Measurements from ENCODE around the gene SPACA7.
"Not testable (repeated sequence)": the region's sequence is repeated elsewhere in the genome, so short reads cannot be mapped to it uniquely, and the experiment has no call there.

The SPACA7 gene

GRCh38 chr13:112350300-112350699 is 25.9 kb upstream of the SPACA7 start:
- DNase-seq (ENCODE audit: low read depth) = no peak

DNA sequence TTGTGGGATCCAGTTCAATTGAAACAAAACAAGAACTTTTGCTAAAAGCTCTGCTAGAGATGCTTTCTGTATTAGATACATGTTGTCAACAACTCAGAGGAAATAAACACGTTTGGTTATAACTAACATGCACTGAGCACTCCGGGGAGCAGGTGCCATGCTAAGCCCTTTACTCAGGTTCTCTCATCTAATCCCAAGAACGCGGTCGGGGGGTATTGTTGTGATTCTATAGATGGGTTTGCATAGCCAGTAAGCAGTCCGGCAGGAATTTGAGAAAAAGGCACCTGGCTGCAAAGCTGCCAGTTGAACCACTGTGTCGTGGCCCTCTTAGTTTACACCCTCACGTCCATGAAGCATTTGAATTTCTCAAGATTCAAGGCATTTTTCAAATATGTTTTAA is 24.3 kb upstream of the SPACA7 start:
- DNase-seq (ENCODE audit: low read depth) = no peak

- no peak for DNase-seq (ENCODE audit: low read depth)
Observed at GRCh38 chr13:112353856-112354255, 22.3 kb upstream of the SPACA7 start.

DNA sequence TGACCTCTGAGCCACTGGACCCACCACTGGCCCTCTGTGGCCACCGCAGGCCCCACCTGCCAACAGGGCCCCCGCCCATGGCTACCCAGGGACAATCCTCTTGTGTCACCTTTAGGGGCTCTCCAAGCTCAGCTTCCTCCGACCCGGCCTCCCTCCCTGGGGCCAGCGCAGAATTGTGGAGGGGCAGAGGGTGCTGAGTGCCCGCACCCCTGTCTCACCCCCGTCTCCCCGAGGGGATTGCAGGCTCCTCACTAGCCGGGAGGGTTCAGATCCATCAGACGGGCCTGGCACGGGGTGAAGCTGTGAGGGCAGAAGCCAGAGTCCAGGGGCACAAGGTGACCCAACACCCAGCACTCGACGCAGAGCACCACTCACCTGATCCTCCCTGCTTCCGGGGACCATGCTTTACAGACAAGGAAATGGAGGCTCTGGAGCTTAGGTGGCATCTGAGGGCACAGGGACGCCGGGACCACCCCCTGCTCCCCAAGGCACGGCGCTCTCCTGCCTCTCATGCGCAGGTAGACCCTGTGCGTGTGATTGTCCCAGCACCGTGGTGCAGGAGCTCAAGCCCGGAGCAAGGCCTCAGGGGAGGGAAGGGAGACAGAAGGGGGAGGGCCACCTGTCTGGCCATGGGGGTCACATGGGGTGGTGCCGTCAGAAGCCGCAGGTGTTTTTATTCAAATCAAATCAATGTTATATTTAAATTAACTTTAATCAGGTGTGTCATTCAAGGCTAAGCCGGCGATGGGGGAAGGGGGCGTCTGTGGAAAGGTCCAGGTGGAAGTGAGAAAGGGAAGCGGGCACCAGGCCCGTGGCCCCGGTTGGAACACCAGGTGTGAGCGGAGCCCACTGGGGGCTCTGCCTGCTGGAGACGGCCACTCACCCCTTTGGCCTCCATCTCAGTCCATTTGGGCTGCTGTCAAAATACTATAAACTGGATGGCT is 21.6 kb upstream of the SPACA7 start:
- no peak for DNase-seq (ENCODE audit: low read depth)

DNA sequence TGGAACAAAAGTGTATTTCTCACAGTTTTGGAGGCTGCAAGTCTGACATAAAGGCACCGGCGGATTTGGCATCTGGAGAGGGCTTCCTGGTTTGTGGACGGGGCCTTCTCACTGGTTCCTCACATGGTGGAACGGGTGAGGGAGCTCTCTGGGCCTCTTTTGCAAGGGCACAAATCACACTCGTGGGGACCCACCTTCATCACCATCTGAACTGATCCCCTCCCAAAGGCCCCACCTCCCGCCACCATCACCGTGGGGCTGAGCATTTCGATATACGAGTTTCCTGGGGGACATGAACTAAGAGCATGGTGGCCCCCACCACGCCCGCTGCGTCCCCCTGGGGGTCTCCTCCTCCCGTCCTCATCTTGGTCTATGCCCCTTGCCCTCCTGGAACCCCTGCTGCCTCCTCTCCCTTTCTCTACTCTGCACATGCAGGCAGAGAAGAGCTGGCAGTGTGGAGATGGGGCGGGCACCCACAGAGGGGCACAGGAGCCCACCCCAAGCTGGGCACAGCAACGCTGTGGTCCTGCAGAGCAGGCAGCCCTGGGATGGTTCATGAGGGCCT is 20.8 kb upstream of the SPACA7 start:
- no peak for DNase-seq (ENCODE audit: low read depth)

DNA sequence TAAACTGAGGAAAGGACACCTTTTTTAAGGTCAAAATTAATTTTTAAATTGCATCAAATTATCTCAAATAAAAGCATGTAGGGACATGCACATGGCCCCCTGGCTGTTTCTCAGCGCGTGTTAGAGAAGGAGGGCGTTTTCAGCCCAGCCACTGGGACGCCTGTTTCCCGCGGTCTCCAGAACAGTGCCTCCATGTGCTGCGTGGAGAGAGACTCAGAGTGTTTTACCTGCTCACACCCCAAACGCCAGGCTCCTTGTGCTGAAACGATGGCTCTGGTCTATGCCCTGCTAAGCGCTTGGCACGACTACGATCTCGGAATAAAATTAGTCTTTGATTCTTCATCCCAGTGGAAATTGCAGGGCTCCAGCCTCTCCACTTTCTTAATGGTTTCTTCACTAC is 20.0 kb upstream of the SPACA7 start:
- no peak for DNase-seq (ENCODE audit: low read depth)

- no peak for DNase-seq (ENCODE audit: low read depth)
Observed at GRCh38 chr13:112358156-112358555, 18.0 kb upstream of the SPACA7 start.

GRCh38 chr13:112362021-112362420 is 14.1 kb upstream of the SPACA7 start:
- no peak for DNase-seq (ENCODE audit: low read depth)

DNA sequence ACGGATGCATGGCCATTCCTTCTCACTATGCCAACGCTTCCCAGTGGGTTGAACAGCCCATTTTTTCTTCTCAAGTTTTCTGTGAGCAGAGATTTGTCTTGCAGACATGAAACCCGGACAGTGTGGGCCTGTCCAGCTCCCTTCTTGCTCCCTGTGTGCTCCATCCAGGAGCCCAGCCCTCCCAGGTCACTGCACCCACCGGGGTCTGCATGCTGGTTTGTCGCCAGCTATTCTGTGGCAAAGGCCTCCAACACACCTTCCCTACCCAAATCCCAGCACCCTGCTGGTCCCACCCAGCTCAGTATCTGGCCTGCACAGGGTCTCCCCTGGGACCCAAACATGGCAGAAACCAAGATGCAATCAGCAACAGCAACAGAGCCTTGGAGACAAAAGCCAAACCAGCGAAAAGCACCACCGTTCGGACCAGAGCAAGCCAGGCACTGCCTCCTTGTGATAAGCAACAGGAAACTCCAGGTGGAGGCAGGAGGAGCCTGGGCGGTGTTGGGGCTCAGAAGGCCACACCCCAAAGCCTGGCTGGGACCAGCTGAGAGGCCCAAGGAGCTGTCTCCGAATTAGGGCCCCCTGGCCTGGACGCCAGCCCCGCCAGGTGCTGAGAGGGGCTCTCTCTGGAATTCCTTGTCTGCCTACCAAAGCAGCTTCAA is 12.2 kb upstream of the SPACA7 start:
- DNase-seq (ENCODE audit: low read depth) = no peak

DNA sequence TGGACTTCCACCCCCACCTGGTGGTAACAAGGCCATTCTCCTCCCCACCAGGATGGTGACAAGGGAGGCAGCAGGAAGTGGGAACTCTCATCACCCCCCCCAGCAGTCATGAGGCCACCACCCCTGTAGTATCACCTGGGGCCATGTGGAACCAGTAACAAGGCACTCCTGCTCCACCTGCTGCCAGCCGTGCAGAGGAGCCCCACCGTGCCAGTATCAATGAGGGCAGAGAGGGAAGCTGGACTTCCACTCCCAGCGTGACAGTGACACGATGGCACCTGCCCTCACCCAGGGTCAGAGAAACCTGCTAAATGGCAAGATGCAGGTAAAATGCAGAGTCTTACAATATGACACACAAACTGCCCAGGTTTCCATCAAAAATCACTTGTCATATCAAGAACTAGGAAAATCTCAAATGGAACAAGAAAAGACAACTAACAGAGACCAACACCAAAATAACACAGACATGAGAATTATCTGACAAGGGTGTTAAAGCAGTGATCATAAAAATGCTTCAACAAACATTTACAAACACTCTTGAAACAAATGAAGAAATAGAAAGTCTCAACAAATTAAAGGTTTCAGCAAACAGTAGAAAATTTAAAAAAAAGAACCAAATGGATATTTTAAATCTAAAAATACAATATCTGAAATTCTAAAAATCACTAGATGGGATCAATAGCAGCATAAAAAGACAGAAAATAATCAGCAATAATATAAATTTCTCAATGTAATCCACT is 9.1 kb upstream of the SPACA7 start:
- no peak for DNase-seq (ENCODE audit: low read depth)

- no peak for DNase-seq (ENCODE audit: low read depth)
Observed at GRCh38 chr13:112368883-112369282, 7.3 kb upstream of the SPACA7 start.

DNA sequence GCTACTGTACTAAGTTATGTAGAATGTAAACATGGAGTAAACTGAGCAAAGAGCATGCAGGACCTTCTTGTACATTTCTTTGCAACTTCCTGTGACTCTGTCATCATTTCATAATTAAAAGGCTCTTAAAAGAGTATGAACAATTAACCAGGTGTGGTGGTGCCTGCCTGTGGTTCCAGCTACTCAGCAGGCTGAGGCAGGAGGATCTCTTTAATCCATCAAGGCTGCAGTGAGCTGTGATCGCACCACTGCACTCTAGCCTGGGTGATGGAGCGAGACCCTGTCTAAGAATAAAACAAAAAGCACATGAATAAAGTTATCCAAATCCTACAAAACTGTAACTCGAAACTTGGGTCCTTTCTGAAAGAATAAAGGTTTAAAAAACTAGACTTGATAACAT is 5.8 kb upstream of the SPACA7 start:
- no peak for DNase-seq (ENCODE audit: low read depth)

GRCh38 chr13:112374271-112374670 is 1.9 kb upstream of the SPACA7 start:
- DNase-seq (ENCODE audit: low read depth) = no peak

DNA sequence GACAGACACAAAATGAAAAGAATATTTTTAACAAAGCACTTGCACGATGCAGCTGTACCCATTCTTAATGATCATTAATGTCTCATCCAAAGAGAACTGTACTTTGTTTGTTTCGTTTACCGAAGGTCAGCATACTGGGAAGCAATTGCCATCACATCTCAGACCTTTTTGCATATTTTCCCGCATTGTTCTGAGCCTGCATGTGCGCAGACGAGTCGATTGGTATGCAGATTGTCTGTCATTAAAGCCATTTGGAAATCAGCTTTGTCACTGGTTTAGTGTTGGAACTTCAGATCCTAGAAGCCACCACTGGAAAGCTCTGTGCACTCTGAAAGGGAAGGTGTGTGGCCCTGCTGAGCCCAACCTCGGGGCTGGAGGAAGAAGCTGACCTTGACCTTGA is 15.6 kb downstream of the SPACA7 start:
- no peak for DNase-seq (ENCODE audit: low read depth)

- no peak for DNase-seq (ENCODE audit: low read depth)
Observed at GRCh38 chr13:112392719-112393118, 16.6 kb downstream of the SPACA7 start.

DNA sequence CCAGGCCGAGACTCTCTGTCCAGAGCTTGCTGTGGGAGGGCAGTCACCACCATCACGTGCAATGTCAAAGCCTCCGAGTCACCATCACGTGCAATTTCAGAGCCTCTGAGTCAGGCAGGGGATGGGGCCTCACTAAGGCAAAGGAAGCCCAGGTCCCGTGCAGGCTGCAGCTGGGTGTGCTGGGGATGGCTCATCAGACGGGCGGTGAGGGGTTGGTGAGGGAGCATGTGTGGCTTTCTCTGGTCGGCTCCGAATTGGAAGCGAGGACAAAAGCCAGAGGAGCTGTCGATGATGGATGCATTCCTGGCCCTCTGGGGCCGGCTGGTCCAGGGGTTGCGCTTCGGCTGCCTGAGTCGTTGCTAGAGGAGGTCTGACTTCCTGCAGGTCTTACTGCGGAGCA is 18.9 kb downstream of the SPACA7 start:
- not testable (repeated sequence) for DNase-seq (ENCODE audit: low read depth)

DNA sequence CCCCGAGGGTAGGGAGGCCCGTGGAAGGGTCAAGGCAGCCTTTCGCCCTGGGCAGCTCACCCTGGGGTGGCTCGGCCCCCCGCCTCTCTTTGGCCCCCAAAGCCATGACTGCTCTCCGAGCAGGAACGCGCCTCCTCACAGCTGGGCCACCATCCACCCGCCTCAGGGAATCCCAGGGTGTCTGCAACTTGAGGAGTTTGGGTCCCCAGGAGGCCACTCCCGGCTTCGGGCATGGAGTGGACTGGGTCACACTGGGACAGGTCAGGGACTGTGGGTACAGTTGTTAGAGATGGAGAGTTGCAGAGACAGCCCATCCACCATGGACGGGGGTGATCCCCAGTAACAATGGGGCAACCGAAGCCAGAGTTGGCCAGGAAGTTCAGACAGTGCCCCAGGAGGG is 19.8 kb downstream of the SPACA7 start:
- not testable (repeated sequence) for DNase-seq (ENCODE audit: low read depth)

DNA sequence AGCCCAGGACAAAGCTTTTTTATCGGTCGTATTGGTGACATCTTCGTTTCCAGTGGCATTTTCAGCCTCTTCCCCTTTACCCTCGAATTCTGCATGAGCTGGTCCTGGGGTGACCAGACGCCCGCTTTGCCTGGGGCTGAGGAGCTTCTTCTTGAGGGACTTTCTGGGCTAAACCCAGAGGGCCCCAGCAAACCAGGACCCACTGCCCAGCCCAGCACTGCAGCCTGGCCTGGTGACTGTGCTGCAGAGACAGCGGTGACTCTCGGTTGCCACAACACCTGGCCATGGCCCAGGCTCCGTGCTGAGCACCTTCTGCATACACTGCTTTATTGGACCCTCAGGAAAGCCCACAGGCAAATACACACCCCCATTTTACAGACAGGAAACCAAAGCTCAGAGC is 21.0 kb downstream of the SPACA7 start:
- DNase-seq (ENCODE audit: low read depth) = no peak

DNA sequence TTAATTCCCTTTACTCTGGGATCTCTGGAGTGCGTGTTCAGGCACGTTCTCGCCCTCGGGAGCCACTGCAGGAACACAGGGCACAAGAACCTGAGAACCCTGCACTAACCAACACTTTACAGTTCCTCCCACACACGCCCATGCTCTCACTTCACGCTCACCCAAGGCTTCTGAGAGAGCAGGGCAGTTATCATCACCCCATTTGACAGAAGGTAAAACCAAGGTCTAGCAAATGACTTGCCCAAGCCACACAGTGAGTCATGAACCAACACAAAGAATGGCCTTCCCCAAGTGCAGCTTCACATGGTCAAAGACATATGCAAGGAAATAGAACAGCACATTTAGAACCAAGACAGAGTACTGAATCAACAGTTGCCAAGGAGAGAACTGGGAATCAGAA is 22.2 kb downstream of the SPACA7 start:
- DNase-seq (ENCODE audit: low read depth) = not testable (repeated sequence)

- DNase-seq (ENCODE audit: low read depth) = not testable (repeated sequence)
Observed at GRCh38 chr13:112409828-112410227, 33.7 kb downstream of the SPACA7 start.

- no peak for DNase-seq (ENCODE audit: low read depth)
Observed at GRCh38 chr13:112416647-112417046, 40.5 kb downstream of the SPACA7 start.

DNA sequence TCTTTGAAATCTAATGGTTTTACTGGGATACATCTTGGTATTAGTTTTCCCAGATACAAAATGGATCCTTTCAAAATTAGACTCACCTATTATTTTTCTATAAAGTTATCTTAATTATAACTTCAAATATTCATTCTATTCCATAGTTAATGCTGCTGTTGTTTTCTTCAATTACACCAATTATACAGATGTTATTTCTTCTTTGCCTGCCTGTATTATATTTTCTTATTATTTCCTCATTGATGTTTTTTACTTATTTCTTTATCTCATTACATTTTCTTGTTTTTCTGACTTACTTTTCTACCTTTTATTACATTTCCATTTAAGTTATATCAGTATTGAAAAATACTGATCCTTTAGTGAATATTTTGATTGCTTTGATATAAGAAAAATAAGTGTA is 40.9 kb downstream of the SPACA7 start:
- DNase-seq (ENCODE audit: low read depth) = no peak

Measured in activated T-cell treated with anti-CD3 and anti-CD28 coated beads for 24 hours (primary cell).